ENCODE results near the gene MAGIX. TPM values are rescaled to one million over a fixed set of nuclear protein-coding genes. Genes with fewer than 3 reads are reported as not detected.

Gene MAGIX
- polyA plus RNA-seq, 4 donors = 4.3 to 7.9 (median 5.5) TPM

DNA sequence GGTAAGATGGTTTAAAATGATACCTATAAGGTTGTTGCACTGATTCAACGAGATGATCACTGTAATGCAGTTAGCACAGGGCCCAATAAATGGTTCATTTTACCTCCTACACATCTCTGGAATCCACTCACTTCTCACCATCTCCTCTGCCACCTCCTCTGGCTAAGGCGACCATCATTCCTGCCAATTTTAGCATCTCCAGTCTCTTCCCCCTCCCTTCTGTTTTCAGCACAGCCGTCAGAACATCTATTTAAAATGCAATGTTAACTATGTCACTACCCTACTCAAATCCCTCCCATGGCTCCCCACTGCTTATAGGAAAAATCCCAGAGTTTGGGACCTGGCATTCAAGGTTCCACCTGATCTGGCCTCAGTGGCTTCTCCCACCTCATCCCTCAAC, 41.0 kb downstream of the MAGIX start:
- no peak for DNase-seq (ENCODE audit: low read depth in 4 of 4, low spot score in 3 of 4)

DNA sequence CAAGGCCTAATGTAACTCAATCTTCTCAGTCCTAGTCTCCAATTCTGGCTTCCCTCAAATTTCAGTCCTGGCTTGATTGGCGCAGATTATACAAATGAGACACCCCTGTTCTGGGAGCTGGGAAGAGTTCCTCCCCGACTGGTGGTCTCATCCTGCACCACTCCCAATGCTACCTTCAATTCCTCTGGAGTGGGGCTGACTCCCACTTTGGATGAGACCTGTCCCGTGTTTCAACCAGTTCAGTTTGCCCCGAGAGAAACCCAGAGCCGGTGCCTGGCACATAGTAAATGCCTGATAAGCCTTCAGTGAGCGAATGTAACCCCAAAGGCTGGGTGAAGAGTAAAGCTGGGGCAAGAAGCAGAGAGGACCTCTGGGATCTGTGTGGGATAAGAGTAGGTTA, 41.5 kb downstream of the MAGIX start:
- DNase-seq (ENCODE audit: low read depth in 4 of 4, low spot score in 3 of 4) = no peak

DNA sequence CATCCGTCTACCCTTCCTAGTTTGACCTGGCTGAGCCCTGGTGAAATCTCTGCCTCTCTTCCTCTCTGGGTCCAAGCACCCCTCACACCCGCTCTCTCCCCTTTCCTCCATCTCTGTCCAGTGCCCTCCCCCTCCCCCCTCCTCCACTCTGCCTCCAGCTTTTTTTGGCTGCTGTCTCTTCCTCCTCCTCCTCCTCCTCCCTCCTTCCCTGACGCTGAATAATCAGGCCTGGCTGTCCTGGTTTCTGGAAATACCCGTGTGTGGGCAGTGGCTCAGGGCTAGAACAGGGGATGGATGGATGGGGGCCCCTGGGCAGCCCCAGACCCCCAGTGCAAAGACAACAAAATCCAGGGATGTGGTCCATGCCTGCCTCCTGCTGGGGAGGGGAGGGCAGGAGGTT, 42.2 kb downstream of the MAGIX start:
- DNase-seq (ENCODE audit: low read depth in 4 of 4, low spot score in 3 of 4) = no peak

DNA sequence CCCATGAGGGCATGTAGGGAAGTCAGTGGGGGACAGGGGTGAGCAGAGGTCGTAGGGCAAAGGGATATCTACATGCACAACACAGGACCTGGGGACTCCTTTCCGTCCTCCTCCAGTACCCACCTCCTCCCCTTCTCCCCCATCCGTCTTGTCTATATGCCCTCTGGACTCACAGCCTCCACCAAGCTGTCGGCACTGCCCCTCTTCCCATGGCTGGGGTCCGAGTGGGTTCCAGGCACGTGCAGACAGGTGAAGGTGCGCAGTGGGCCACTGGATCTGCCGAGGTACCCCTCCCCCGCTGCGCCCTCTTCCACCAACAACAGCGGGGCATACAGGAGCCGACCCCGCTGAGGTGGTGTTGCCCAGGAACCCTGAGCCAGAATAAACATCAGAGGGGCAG, 42.9 kb downstream of the MAGIX start:
- DNase-seq (ENCODE audit: low read depth in 4 of 4, low spot score in 3 of 4) = no peak

DNA sequence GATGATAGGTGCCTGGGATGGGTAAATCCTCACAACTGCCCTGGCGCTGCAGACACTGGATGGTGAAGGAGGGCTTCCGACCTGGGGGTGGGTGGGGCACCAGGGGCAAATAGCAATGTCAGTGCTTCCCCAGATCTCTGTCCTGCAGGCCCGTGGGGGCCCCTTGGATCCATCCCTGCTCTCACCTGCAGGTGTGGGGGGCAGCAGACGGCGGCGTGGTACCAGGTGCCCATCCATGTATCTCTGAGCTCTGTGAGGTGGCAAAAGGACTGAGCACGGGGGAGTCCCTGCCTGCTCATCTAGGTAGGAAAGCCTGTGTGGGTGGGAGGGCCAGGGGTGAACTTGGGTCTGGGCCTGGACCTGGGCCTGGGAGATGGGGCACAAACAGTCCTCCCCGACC, 44.0 kb downstream of the MAGIX start:
- no peak for DNase-seq (ENCODE audit: low read depth in 4 of 4, low spot score in 3 of 4)

DNA sequence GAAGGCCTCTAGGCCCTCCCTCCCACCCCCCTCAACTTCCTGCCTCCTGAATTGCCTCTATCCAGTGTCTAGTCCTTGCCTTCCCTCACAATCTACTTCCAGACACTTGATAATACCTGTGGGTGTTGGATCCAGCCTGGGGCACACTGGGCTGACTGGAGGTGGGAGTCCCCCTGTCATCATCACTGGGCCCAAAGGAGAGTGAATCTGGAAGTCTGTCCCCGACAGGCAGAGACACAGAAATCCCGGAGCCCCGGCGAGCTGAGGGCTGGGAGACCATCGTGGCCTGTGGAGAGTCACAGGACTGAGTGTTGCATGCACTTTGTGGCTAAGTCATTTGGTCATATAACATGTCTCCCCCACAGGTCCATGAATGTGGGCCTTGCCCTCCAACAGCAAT, 45.8 kb downstream of the MAGIX start:
- DNase-seq (ENCODE audit: low read depth in 4 of 4, low spot score in 3 of 4) = no peak

DNA sequence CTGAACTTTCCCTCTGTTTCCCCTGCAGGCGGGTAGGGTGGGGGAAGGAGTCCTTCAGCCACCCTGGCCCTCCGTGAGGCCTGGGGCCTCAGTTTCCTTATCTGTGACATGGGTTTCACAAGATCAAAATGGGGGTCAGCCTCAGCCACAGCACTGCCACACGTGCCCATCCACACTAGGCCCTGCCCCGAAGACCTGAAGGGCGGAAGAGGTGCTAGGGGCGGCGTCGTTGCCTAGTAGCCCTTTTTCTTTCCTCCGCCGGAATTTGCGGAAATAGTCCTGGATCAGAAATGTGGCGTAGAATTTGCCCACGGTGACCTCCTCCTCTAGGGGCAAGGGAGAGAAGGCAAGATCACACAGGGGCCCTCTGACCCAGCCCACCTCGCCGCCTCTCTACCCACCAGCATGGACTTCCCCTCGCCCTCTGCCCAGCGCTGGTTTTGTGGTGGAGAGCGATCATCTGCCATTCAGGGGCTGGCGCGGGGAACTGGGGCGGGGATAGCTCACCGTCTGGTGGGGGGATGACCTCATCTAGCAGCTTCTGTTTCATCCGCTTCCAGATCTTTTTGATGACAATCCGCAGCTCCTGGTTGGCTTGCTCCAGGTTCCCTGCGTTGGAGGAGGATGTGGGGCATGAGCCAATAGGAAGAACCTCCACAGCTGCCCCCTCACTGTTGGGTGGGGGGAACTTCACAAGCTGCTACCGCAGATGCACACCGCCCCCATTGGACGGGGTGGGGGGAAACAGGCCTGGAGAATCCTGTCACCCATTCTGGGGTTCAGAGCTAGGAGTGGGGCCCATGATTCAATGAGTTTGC, 47.1 kb downstream of the MAGIX start:
- DNase-seq (ENCODE audit: low read depth in 4 of 4, low spot score in 3 of 4) = no peak

DNA sequence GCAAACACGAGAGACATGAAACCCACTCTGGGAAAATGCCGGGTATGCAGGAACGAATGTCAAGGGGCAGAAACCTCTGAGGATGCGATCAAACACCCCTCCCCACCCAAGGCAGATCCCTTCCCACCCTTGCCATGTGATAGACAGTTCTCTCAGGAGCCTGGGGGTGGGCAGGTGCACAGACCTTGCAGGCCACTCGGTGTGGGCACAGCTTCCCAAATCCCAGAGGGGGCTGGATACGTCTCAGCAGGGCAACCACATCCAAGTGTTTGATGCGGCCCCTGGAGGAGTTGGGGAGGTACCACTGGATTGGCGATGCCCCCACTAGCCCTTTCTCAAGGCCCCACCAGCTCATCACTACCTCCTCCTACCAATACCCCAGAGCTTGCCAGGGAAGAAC, 47.8 kb downstream of the MAGIX start:
- no peak for DNase-seq (ENCODE audit: low read depth in 4 of 4, low spot score in 3 of 4)

DNA sequence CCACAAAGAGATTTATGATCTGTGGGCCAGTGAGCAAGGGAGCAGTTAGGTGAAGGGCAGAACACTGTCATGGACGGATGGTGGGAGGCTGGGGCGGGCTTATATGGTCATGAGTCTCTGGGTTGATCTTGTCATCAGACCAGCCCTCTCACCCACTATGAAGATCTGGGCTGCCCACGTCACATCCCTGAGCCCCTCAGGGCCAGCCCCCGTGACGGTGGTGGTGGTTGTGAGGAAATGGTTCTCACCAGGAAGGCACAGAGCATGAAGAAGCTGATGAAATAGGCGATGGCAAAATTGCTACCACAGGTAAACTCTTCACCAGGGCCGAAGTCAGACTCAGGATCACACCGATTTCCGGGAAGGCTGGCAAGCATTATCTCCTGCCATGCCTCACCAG, 48.5 kb downstream of the MAGIX start:
- no peak for DNase-seq (ENCODE audit: low read depth in 4 of 4, low spot score in 3 of 4)

DNA sequence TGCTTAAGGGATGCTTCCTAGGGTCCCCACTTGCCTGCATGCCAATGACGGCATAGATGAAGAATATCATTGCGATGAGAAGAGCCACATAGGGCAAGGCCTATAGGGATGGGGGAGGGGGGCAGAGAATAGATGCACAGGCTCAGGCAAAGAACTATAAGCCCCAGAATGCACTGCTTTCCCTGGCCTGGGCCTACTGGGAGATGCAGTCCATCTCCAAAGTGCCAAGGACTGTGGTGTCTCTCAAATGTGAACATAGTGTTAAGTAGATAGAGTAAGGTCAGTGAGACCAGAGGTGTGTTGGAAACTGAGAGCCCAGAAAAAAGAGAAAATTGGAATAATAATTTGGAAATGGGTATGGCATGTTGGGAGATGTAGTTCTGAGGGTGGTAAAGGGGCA, 49.7 kb downstream of the MAGIX start:
- DNase-seq (ENCODE audit: low read depth in 4 of 4, low spot score in 3 of 4) = no peak

DNA sequence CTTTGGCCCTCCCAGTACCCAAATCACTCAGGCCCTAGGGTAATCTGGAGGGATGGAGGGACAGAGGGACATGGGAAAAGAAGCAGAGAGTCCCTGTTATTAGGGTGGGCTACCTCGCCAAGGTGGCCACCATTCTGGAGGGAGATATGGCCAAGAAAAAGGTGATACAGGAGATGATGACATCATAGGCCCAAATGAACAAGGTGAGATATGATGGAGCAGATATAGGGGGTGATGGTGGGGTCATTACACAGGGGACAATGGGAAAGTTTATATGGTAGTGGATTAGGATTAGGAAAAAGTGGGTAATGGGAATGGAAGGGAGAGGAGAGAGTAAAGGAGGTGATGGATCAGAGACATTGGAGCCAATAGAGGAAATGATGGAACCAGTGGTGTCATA, 50.3 kb downstream of the MAGIX start:
- DNase-seq (ENCODE audit: low read depth in 4 of 4, low spot score in 3 of 4) = no peak

DNA sequence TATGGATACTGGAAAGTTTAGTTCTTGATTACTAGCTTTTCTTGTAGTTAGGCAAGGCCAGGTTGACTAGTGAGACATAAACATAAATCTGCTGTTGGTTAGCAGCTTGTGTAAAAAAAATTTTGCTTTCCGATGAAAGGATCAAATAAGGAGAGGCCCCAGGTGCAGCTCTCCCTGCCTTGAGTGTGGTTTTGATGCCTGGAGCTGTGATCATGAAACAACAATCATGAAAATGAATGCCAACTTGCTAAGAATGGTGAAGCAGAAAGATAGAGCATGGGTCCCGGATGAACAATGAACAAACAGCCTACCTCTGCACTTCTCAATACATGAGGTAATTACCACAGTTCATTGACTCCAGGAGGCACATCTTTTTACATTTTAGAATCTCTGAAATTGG, 51.9 kb downstream of the MAGIX start:
- DNase-seq (ENCODE audit: low read depth in 4 of 4, low spot score in 3 of 4) = no peak

DNA sequence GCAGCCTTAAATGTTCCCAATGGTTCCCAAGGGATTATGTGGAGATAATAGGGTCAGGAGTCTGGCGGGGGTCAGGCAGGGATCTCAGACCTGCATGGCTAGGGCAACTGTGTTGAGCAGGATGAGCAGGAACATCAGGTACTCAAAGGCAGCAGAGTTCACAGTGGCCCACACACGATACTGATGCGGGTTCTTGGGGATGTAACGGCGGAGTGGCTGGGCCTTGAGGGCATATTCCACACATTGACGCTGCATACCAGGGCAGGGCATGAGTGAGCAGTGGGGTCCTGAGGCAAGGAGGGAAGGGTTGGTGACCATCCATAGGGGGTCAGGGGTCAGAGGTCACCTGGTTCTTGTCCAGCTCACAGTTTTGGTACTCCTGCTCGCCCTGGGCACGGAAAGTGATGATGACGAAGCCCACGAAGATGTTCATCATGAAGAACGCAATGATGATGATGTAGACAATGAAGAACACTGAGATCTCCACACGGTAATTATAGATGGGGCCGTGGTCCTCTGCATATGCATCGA, 52.5 kb downstream of the MAGIX start:
- DNase-seq (ENCODE audit: low read depth in 4 of 4, low spot score in 3 of 4) = no peak

Other genes starting within 250 kb of the MAGIX start
- 1 to 10 TPM; 5.9 to 7.7 (median 7.4) TPM for gene PIM2, start 243.7 kb upstream of the MAGIX start, polyA plus RNA-seq (ENCODE audit: insufficient read length in 4 of 4)
- gene OTUD5, start 205.2 kb upstream of the MAGIX start, polyA plus RNA-seq (ENCODE audit: insufficient read length in 4 of 4) = 10 to 100 TPM; 60.6 to 66.9 (median 64.5) TPM
- 1 to 10 TPM; 2.5 to 4.1 (median 2.9) TPM for gene KCND1, start 190.9 kb upstream of the MAGIX start, polyA plus RNA-seq (ENCODE audit: insufficient read length in 4 of 4)
- 10 to 100 TPM; 42.5 to 56.1 (median 48.4) TPM for gene GRIPAP1, start 160.5 kb upstream of the MAGIX start, polyA plus RNA-seq (ENCODE audit: insufficient read length in 4 of 4)
- gene TFE3, start 119.4 kb upstream of the MAGIX start, polyA plus RNA-seq (ENCODE audit: insufficient read length in 4 of 4) = 10 to 100 TPM; 28.7 to 32.8 (median 30.6) TPM
- gene CCDC120, start 103.8 kb upstream of the MAGIX start, polyA plus RNA-seq (ENCODE audit: insufficient read length in 4 of 4) = 10 to 100 TPM; 10.2 to 12.7 (median 11.2) TPM
- gene PRAF2, start 88.8 kb upstream of the MAGIX start, polyA plus RNA-seq (ENCODE audit: insufficient read length in 4 of 4) = 10 to 100 TPM; 37.1 to 47.1 (median 42.3) TPM
- gene WDR45, start 82.9 kb upstream of the MAGIX start, polyA plus RNA-seq (ENCODE audit: insufficient read length in 4 of 4) = 10 to 100 TPM; 54.1 to 57.3 (median 55.3) TPM
- 10 to 100 TPM; 21.4 to 28.3 (median 24.5) TPM for gene GPKOW, start 39.0 kb upstream of the MAGIX start, polyA plus RNA-seq (ENCODE audit: insufficient read length in 4 of 4)
- gene PLP2, start 9.1 kb downstream of the MAGIX start, polyA plus RNA-seq (ENCODE audit: insufficient read length in 4 of 4) = 10 to 100 TPM; 33.5 to 41.7 (median 36.1) TPM
- 1 to 10 TPM; 3.5 to 5.1 (median 4.5) TPM for gene PRICKLE3, start 23.6 kb downstream of the MAGIX start, polyA plus RNA-seq (ENCODE audit: insufficient read length in 4 of 4)
- gene SYP, start 37.4 kb downstream of the MAGIX start, polyA plus RNA-seq (ENCODE audit: insufficient read length in 4 of 4) = 1 to 10 TPM; 1.5 to 3.1 (median 2.3) TPM
- under 1 TPM; 0.08 to 0.45 (median 0.22) TPM for gene CACNA1F, start 70.6 kb downstream of the MAGIX start, polyA plus RNA-seq (ENCODE audit: insufficient read length in 4 of 4)
- 10 to 100 TPM; 16.5 to 23.6 (median 17.4) TPM for gene CCDC22, start 72.7 kb downstream of the MAGIX start, polyA plus RNA-seq (ENCODE audit: insufficient read length in 4 of 4)
- gene FOXP3, start 102.0 kb downstream of the MAGIX start, polyA plus RNA-seq (ENCODE audit: insufficient read length in 4 of 4) = 1 to 10 TPM in 1 of 4 donors, under 1 TPM in 3; 0.67 to 1.1 (median 0.89) TPM
- gene PPP1R3F, start 107.0 kb downstream of the MAGIX start, polyA plus RNA-seq (ENCODE audit: insufficient read length in 4 of 4) = 1 to 10 TPM; 5.5 to 8.5 (median 6.1) TPM
- under 1 TPM in 1 of 4 donors, not detected in 3; 0.46 TPM for gene GAGE10, start 140.9 kb downstream of the MAGIX start, polyA plus RNA-seq (ENCODE audit: insufficient read length in 4 of 4)
- gene GAGE12J, start 159.3 kb downstream of the MAGIX start, polyA plus RNA-seq (ENCODE audit: insufficient read length in 4 of 4) = not detected
- not detected for gene GAGE13, start 168.8 kb downstream of the MAGIX start, polyA plus RNA-seq (ENCODE audit: insufficient read length in 4 of 4)